Activated CD8-positive, alpha-beta memory T cell treated with anti-CD3 and anti-CD28 coated beads, Interleukin-2, amount 50 U/mL, for 1 hour (primary cell): ENCODE results near the gene ALKBH5.

Experiments used
- DNase-seq: peaks from one replicate; pipeline ENCODE4 v3.0.0-alpha.2; 2020; ENCODE audit errors: extremely low read depth

The ALKBH5 gene

DNA sequence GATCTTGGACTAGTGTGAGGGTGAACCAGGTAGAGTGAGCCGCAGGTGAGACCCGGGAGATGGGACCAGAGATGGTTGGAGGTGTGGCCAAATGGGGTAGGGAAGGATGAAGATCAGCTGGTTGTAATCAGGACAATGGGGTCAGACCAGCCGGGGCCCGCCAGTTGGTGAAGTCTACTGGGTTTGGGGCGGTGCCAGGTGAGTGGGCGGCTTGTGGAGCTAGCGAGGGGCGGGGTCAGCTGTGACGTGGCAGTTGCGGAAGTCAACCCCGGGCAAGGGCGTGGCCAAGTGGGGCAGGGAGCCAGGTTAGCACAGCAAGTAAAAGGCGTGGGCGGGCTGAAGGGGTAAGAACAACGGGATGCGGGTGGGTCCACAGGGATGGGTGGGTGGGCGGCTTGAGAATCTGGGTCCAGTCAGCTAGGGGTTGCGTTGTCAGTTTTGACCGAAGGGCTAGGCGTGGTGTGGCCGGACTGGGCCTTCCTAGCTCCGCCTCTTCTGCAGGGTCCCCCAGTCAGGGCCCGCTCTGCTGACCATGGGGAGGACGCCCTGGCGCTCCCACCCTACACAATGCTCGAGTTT is 25.5 kb upstream of the ALKBH5 start:
- peak; percentile 86 for DNase-seq

DNA sequence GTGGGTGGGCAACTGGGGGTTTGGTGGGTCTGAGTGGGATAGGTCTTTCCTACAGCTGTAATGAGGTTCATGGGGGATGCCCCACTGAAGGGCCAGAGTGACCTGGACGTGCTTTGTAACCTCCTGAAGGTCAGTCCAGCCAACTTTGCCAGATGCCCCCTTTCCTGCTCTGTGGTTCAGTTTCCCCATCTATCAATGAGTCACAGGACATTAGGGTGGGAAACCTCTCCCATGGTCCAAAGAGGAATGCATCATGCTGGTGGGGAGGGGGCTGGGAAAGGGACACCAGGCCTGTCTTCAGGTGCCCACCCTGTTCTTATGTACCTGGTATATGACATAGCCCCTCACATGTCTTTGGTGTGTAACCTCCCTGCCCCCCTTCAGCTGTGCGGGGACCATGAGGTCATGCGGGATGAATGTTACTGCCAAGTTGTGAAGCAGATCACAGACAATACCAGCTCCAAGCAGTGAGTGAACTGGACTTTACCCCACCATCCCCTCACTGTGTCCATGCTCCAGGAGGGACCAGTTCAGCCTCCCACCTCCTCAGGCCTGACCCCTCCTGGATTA is 24.0 kb upstream of the ALKBH5 start:
- DNase-seq, result no peak

DNA sequence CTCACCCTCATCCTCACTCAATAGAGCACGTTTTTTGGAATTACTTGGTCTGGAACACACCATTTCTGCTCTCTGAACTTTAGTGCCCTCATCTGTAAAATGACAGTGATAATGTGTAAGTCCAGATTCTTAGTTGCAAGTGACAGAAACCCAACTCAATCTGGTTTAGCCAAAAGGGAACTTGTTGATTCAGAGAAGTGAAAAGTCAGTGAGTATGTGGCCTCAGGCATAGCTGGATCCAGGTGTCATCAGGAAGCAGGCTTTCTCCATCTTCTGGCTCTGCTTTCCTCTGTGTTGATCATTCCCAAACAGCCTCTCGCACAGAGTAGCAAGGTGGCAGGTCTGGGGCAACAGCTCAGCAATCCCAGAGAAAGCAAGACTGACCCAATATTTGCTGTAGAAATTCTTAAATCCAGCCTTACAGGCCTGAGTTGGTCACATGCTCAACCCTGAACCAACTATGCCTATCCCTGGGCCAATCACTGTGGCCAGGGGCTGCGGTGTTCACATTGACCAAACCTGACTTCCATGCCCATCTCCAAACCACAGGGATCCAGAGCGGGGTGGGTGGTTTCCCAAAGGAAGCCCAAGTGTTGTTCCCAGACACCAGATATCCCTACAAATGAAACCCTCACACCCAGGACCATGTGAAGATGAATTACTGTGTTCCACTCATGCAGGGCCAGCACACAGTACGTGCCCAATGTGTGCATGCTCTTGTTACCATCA is 23.3 kb upstream of the ALKBH5 start:
- DNase-seq, result no peak

DNA sequence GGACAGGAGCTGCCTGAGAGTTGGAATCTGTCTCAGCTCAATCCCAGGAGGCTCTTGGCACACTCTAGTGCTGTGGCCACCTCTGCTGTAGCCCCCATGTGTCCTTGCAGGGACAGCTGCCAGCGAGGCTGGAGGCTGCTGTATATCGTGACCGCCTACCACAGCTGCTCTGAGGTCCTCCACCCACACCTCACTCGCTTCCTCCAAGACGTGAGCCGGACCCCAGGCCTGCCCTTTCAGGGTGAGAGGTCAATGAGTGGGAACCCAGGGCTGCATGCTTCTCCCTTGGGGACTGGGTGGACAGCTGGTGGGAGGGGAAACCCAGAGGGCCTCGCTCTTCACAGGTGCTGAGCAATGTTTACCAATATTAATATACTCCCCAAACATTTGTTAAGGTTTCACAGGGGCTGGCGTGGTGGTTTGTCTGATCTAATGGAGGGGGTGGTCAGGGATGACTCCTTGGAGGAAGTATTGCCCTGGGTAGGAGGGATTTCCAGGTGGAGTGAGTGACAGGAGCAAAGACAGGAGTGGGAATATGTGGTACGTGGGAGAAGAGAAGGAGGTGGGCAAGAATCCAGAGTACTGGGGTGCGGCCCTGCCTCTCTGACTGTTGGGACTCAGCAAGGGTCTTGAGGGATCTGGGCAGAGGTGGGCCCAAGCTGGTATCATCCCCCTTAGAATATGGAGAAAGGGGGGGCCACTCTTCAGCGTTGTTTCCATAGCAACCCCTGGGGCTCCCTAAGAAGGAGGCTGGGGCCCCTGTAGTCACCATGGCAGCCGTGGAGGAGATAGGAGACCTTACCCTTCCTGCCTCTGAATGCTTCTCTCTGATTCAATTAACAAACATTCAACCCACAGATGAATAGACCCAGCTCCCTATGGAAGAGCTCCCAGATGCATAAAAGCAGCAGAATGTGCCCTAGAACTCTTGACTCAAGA is 22.2 kb upstream of the ALKBH5 start:
- no peak for DNase-seq

DNA sequence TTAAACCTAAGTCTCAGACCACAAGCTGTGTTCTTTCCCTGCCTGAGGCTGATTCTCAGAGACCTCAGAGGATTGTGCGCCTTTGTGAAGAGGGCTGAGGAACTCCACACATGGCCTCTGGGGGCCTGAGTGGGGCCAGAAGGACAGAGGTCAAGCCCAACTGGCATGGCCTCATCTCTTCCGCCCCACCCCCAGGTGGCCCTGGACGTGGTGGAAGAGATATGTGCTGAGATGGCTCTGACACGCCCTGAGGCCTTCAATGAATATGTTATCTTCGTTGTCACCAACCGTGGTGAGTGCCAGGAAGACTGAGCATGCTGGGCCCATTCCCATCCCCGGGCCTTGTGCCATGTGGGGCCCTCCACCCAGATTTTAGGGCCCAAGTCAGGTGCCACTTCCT is 20.1 kb upstream of the ALKBH5 start:
- no peak for DNase-seq

DNA sequence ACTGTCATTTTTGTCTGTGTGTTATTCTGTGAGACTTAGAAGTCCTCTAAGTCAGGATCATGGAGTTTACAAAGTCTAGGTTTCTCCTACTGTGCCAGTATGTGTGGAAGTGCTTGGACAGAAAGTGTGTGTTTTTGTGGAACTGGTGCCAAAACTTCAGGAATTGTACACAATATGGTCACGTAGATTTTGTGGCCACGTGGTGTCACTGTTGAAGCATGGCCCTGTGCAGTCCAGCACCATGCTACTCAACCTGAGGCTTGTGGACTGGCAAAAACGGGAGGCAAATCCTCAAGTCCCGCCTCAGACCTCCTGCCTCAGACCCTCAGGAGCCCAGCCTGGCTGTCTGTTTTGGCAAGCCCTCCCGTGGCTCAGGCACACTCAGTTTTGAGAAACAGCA is 16.7 kb upstream of the ALKBH5 start:
- DNase-seq, result no peak

DNA sequence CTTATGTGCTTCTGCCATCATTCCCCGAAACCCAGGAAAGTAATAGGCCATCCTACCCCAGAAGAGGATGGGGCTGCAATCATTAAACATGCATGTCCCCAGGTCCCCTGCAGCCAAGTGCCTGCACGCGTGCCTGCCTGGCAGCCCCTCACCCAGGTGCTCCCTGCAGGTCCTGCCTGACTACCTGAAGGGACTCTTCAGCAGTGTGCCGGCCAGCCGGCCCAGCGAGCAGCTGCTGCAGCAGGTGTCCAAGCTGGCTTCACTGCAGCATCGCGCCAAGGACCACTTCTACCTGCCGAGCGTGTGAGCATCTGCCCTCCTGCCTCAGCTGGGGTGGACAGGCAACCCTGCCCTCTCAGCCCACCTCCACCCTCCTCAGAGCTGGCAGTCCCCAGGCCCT is 16.2 kb upstream of the ALKBH5 start:
- DNase-seq, result no peak

DNA sequence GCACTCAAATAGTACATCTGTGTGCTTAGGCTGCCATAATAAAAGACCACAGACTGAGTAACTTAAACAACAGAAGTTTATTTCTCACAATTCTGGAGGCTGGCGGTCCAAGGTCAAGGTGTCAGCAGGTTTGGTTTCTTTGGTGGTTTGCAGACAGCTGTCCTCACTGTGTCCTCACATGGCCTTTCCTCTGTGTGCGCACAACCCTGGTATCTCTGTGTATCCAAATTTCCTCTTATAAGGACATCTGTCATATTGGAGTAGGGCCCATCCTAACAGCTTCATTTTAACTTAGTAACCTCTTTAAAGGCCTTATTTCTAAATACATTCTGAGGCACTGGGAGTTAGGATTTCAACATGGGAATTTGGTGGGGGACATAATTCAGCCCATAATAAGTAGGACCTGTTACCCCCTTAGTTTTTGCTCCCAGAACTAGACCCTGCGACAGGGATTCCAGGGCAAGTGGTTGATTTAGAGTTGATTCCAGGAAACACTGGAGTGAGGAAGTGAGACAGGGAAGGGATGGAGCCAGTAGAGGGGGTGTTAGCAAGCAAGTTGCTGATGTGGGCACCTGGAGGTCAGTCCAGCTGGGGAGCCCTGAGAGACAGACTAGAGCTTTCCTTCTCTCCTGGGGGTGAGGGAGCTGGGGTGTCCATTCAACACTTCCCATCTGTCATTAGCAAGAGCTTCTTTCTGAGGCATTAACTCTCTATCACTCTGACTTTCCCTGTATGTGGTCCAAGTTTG is 10.9 kb upstream of the ALKBH5 start:
- DNase-seq, result no peak

DNA sequence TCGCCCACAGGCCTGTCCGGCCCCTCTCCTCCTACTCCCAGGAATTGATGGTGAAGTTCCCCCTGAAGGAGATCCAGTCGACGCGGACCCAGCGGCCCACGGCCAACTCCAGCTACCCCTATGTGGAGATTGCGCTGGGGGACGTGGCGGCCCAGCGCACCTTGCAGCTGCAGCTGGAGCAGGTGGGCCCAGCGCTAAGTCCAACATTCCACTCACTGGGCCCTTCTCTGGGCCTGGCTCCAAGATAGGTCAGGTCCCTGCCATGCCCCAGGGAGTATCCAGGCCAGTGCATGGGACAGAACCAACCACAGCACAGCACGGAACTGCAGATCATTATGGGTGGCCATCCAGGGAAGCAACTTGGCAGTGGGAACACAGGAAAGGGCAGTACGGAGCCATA is 9.9 kb upstream of the ALKBH5 start:
- no peak for DNase-seq

DNA sequence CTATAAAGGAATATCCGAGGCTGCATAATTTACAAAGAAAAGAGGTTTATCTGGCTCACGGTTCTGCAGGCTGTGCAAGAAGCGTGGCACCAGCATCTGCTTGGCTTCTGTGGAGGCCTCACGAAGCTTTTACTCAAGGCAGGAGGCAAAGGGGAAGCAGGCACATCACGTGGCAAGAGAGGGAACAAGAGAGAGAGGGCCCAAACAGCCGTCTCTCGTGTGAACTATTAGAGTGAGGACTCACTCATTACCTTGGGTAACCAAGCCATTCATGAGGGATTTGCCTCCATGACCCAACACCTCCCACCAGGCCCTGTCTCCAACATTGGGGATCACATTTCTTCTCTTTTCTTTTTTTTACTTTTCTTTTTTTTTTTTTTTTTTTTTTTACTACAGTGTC is 7.5 kb upstream of the ALKBH5 start:
- no peak for DNase-seq

DNA sequence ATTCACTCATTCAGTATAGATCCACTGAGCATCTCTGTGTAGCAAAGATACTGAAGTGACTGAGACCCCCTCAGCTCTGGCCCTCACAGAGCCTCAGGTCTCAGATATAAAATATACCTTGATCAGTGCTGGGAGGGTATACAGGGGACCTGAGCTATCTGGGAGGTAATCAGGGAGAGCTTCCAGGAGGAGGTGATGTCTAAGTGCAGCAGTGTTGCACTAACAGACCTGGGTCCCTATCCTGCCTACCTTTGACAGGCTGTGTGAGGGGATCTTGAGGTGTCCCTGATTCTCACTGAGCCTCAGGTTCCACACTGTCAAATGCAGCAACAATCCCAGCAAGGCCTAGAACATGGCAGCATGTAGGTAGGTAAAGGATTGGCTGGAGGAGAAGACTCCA is 6.5 kb upstream of the ALKBH5 start:
- no peak for DNase-seq

DNA sequence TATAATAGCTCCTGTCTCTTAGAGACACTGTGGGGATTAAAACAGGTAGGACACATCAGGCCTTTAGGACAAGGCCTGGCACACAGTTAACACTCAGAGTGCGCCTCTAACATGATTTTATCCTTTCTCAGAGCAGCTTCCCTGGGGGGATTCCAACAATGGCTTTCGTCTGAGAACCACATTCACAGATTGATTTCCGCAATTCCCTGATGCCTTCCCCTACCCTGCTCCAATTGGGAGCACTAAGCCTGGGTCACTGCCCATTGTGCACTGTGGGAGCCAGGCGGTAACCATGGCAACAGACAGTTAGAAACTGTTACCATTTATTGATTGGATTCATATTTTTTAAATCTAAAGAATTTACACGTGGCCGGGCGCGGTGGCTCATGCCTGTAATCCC is 5.9 kb upstream of the ALKBH5 start:
- no peak for DNase-seq

DNA sequence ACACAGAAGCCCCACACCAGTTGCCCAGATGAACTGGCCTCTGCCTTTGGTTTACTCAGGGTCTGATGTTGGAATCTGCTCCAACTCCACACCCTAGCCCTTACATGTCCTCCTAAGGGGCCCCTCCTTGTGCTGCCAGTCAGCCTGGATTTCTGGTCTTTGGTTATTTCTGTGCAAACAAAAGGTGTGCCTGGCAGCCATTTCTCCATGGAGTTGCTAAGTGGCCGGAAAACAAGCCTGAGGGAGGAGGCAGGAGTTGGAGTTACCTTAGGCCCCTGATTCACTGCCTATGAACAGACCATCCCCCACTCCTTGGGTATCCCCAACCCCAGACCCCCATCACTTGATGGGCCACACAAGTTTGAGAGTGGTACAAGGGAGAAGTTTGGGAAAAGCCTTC is 4.4 kb upstream of the ALKBH5 start:
- DNase-seq, result no peak

DNA sequence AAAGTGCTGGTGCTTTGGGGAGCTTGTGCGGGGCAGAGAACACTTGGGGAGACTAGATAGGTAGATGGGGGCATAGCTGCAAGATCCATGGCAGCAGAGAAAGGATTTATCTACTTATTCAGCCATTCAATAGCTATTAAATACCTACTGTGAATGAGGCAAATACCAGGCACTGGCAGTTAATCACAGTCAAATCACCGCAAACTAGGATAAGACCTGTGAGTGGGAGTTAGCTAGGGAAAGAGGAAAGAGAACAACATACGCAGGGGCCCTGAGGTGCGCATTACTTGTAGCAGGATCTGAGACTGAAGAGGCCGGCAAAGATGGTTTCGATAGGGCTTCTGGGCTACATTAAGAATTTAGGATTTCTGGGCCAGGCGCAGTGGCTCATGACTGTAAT is 3.8 kb upstream of the ALKBH5 start:
- DNase-seq, result no peak

DNA sequence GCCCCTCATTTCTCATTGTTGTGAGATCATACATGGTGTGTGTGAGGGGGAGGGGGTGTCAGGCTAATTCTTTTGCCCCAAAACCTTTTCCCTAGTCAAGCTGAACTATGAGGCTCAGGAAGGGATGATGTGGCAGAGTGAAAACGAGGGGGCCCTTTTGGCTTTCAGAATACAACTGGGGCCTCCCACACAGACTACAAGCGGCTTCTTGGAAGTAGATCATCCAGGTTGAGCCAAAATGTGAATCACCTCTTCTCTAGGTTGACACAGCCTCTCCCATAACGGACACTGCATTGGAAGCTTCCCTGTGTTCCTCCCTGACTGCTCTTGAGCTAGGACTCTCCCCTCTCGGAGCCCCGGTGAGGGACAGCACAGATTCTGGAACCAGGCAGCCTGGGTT is 2.3 kb upstream of the ALKBH5 start:
- no peak for DNase-seq

DNA sequence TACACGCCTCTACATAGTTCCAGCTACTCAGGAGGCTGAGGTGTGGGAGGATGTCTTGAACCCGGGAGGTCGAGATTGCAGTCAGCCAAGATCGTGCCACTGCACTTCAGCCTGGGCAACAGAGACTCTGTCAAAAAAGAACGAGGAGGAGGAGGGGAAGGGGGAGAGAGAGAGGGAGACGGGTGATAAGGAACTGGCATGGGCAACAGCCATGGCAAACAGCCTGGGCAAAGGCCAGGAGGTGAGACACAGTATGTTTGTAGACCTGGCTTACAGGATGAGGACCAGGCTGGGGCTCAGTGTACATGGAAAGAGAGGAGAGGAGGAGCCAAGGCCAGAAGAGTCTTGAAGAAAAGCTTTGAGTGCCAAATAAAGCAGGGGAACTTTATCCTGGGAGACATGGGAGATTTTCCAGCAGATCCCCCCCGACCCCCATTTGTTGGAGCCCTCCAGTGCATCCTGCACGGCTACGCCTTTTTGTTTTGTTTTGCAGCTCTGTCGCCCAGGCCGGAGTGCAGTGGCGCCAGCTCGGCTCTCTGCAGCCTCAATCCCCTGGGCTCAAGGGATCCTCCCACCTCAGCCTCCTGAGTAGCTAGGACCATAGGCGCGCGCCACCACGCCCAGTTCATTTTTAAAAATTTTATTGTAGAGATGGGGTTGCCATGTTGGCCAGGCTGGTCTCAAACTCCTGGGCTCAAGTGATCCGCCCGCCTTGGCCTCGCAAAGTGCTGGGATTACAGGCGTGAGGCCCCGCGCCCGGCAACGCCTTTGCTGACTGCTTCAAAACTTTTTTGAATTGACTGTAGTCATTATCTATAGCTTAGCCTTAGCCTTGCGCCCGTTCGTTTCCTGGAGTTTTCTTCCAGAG is 1.3 kb upstream of the ALKBH5 start:
- no peak for DNase-seq

DNA sequence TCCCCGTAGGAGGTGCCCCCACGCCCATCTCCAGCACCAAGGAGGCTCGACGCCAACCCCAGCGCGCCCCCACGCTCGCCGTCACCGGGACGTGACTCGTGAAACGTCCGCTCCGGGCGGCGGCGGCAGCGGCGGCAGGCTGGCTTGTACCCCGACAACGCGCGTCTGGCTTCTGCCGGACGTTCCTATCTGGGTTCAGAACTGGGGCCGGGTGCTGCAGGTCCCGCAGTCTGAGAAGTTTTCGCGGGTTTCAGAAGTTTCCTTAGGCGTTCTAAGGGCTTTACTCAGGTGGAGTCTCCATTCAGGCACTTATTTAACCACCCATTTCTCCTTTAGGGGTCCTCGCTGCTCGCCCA is 672 bp upstream of the ALKBH5 start:
- no peak for DNase-seq

DNA sequence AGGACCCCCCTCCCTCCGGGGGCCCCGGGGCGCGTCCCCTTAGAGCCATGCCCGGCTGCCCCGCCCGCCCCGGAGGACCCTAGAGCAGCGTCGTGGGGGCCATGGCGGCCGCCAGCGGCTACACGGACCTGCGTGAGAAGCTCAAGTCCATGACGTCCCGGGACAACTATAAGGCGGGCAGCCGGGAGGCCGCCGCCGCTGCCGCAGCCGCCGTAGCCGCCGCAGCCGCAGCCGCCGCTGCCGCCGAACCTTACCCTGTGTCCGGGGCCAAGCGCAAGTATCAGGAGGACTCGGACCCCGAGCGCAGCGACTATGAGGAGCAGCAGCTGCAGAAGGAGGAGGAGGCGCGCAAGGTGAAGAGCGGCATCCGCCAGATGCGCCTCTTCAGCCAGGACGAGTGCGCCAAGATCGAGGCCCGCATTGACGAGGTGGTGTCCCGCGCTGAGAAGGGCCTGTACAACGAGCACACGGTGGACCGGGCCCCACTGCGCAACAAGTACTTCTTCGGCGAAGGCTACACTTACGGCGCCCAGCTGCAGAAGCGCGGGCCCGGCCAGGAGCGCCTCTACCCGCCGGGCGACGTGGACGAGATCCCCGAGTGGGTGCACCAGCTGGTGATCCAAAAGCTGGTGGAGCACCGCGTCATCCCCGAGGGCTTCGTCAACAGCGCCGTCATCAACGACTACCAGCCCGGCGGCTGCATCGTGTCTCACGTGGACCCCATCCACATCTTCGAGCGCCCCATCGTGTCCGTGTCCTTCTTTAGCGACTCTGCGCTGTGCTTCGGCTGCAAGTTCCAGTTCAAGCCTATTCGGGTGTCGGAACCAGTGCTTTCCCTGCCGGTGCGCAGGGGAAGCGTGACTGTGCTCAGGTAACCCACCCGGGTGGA is 759 bp downstream of the ALKBH5 start:
- DNase-seq, result peak; percentile 55

DNA sequence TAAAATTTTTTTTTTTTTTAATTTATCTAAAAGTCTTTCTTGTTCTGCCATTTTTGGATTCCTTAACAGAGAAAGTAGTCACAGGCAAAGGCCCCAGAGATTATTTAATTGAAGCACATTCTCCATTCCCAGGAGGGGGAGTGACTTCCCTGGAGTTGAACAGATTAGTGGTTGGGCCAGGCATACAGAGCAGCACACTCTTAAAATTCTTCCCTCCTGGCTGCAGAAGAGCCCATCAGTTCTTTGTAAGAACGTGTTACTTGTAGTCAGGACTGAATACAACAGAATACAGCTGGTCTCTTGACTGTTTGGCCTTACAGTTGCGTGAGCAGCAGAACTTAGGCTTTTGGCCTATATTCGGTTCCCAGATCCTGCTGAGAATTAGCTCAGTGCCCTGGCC is 1.8 kb downstream of the ALKBH5 start:
- no peak for DNase-seq
